Neural progenitor cell (in vitro differentiated cells): ENCODE measurements around the gene LGALS1. TPM values are rescaled to one million over a fixed set of nuclear protein-coding genes. Genes with fewer than 3 reads are reported as not detected.

Experiments
- DNase-seq: peaks from one replicate; pipeline ENCODE4 v3.0.0-alpha.2; 2016; ENCODE audit warnings: low spot score
- H2AFZ ChIP-seq: fragments of 200-600 bp; sonication (generic); replicated peaks from 2 replicates; pipeline ENCODE4 v1.6.1; 2016; ENCODE audit warnings: antibody characterized with exemption
- H3F3A ChIP-seq: fragments of 200-600 bp; sonication (generic); 2 replicates; pipeline ENCODE4 v1.6.1; 2016; ENCODE audit warnings: antibody characterized with exemption, low read depth
- H3K27ac ChIP-seq: fragments of 200-600 bp; sonication (generic); 2 replicates; pipeline ENCODE4 v1.5.1; 2016; ENCODE audit warnings: mild to moderate bottlenecking
- H3K27me3 ChIP-seq: fragments of 200-600 bp; sonication (generic); 2 replicates; pipeline ENCODE4 v1.6.1; 2016; ENCODE audit warnings: mild to moderate bottlenecking, moderate library complexity
- H3K36me3 ChIP-seq: fragments of 200-600 bp; sonication (generic); 2 replicates; pipeline ENCODE4 v1.5.1; 2016
- H3K4me1 ChIP-seq: fragments of 200-600 bp; sonication (generic); 2 replicates; pipeline ENCODE4 v1.6.1; 2016; ENCODE audit warnings: mixed run types
- H3K4me2 ChIP-seq: fragments of 200-600 bp; sonication (generic); 2 replicates; pipeline ENCODE4 v1.6.1; 2016
- H3K4me3 ChIP-seq: fragments of 200-600 bp; sonication (generic); 2 replicates; pipeline ENCODE4 v1.5.1; 2016
- H3K79me2 ChIP-seq: fragments of 200-600 bp; sonication (generic); 2 replicates; pipeline ENCODE4 v1.6.1; 2016; ENCODE audit warnings: low read depth
- H3K9ac ChIP-seq: fragments of 200-600 bp; sonication (generic); 2 replicates; pipeline ENCODE4 v1.6.1; 2016
- H3K9me3 ChIP-seq: fragments of 200-600 bp; sonication (generic); 2 replicates; pipeline ENCODE4 v1.5.1; 2016; ENCODE audit warnings: low read depth
- H4K20me1 ChIP-seq: fragments of 200-600 bp; sonication (generic); 2 replicates; pipeline ENCODE4 v1.6.1; 2016; ENCODE audit warnings: low read depth
- H3K27ac Mint-ChIP-seq: 3 replicates; pipeline ENCODE4 v1.8.0; 2021; ENCODE audit warnings: mixed read lengths
- H3K27me3 Mint-ChIP-seq: 2 replicates; pipeline ENCODE4 v1.8.0; 2022; ENCODE audit warnings: low read depth, mild to moderate bottlenecking, inconsistent platforms, moderate library complexity, mixed read lengths; ENCODE audit not compliant: insufficient read depth
- H3K36me3 Mint-ChIP-seq: 3 replicates; pipeline ENCODE4 v1.8.0; 2021; ENCODE audit warnings: mixed read lengths
- H3K4me1 Mint-ChIP-seq: 3 replicates; pipeline ENCODE4 v1.8.0; 2021; ENCODE audit warnings: mixed read lengths
- H3K4me3 Mint-ChIP-seq: 3 replicates; pipeline ENCODE4 v1.8.0; 2021; ENCODE audit warnings: mild to moderate bottlenecking, moderate library complexity, mixed read lengths
- H3K9me3 Mint-ChIP-seq: 3 replicates; pipeline ENCODE4 v1.8.0; 2020; ENCODE audit warnings: mixed read lengths
- EZH2 ChIP-seq: fragments of 200-600 bp; sonication (generic); IDR thresholded peaks from 2 replicates; pipeline ENCODE4 v1.6.1; 2017; ENCODE audit warnings: antibody characterized with exemption, mild to moderate bottlenecking, moderate library complexity
- EZH2phosphoT487 ChIP-seq: fragments of 200-600 bp; sonication (generic); IDR thresholded peaks from 2 replicates; pipeline ENCODE4 v1.6.1; 2017; ENCODE audit warnings: antibody characterized with exemption
- total RNA-seq: library from RNA; depleted of rRNA; stranded (reverse); fragments of >200 nt; gene quantifications from 2 replicates; pipeline ENCODE4 v1.2.3, GENCODE V29; 2015; ENCODE audit warnings: low replicate concordance
- TF ChIP-seq, protein P1 (sequence below): fragments of 200-600 bp; sonication (generic); IDR thresholded peaks from 2 replicates; pipeline ENCODE4 v1.5.1; 2017; ENCODE audit warnings: antibody characterized with exemption, mild to moderate bottlenecking

Gene LGALS1
- total RNA-seq, 1 donor from 2014 or later = 14.9 TPM

- Histone ChIP-seq H3K4me3 (no peak overlapping the region), H3F3A (peaks cover 5% of the 10 kb centered on the region), H3K79me2 (no peaks in the 10 kb centered on the region), H3K4me2 (no peak overlapping the region), H3K36me3 (no peaks in the 10 kb centered on the region), H3K9me3 (no peaks in the 10 kb centered on the region), H3K9ac (no peak overlapping the region), H3K4me1 (peaks cover 10% of the 10 kb centered on the region), H3K27me3 (no peaks in the 10 kb centered on the region), H3K27ac (no peak overlapping the region), H4K20me1 (no peaks in the 10 kb centered on the region), H2AFZ (no peak overlapping the region)
- Mint-ChIP-seq H3K27me3 (peaks cover 2% of the 10 kb centered on the region), H3K27ac (no peak overlapping the region), H3K4me3 (no peak overlapping the region), H3K36me3 (peaks cover 6% of the 10 kb centered on the region), H3K9me3 (no peaks in the 10 kb centered on the region), H3K4me1 (peaks cover 10% of the 10 kb centered on the region)
- DNase-seq = no peak
- TF ChIP-seq EZH2 = no peak
- TF ChIP-seq EZH2phosphoT487 = no peak
- TF ChIP-seq, protein P1, sequence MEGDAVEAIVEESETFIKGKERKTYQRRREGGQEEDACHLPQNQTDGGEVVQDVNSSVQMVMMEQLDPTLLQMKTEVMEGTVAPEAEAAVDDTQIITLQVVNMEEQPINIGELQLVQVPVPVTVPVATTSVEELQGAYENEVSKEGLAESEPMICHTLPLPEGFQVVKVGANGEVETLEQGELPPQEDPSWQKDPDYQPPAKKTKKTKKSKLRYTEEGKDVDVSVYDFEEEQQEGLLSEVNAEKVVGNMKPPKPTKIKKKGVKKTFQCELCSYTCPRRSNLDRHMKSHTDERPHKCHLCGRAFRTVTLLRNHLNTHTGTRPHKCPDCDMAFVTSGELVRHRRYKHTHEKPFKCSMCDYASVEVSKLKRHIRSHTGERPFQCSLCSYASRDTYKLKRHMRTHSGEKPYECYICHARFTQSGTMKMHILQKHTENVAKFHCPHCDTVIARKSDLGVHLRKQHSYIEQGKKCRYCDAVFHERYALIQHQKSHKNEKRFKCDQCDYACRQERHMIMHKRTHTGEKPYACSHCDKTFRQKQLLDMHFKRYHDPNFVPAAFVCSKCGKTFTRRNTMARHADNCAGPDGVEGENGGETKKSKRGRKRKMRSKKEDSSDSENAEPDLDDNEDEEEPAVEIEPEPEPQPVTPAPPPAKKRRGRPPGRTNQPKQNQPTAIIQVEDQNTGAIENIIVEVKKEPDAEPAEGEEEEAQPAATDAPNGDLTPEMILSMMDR = no peak
These were observed 46.6 kb upstream of the LGALS1 start for GRCh38 chr22:37628830-37629229.

- no peaks in the 10 kb centered on the region for H3K27me3 ChIP-seq
- H3F3A ChIP-seq = peaks cover 16% of the 10 kb centered on the region
- H3K4me2 ChIP-seq = no peak overlapping the region
- no peak overlapping the region for H3K27ac Mint-ChIP-seq
- no peaks in the 10 kb centered on the region for H3K36me3 ChIP-seq
- H3K27ac ChIP-seq = no peak overlapping the region
- no peaks in the 10 kb centered on the region for H3K9me3 ChIP-seq
- peaks cover 17% of the 10 kb centered on the region for H3K4me1 ChIP-seq
- peaks cover 16% of the 10 kb centered on the region for H3K4me1 Mint-ChIP-seq
- no peaks in the 10 kb centered on the region for H4K20me1 ChIP-seq
- H2AFZ ChIP-seq = no peak overlapping the region
- no peak overlapping the region for H3K4me3 ChIP-seq
- no peaks in the 10 kb centered on the region for H3K79me2 ChIP-seq
- H3K4me3 Mint-ChIP-seq = no peak overlapping the region
- no peak for DNase-seq
- peaks cover 4% of the 10 kb centered on the region for H3K36me3 Mint-ChIP-seq
- TF ChIP-seq EZH2 (no peak), EZH2phosphoT487 (no peak)
- TF ChIP-seq, protein P1 = no peak
- H3K9me3 Mint-ChIP-seq = no peaks in the 10 kb centered on the region
- H3K27me3 Mint-ChIP-seq = peaks cover 7% of the 10 kb centered on the region
- no peak overlapping the region for H3K9ac ChIP-seq
These were observed 45.5 kb upstream of the LGALS1 start for GRCh38 chr22:37629928-37630327.

DNA sequence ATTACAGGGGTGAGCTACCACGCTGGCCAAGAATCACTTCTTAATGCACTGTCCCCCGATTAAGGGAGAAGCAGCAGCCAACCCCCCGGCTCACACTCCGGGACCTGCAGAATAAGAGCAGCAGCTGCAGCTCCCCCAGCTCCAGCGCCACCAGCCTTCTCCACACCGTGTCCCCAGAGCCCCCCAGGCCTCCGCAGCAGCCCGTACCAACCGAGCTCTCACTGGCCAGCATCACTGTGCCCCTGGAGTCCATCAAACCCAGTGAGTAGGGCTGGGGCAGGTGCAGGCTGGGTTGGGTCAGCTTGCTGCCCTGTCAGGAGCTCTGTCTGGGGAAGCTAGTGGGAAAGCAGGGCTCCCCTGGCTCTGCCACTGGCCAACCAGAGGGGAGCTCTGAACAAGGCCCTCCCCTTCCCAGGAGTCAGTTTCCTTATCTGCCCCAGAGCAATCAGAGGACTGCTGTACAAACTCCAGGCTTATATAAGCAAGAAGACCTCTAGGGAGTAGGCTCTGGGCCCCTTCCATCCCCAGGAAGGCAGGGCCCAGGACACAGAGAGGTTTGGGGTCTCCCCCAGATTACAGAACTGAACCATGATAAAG lies 44.5 kb upstream of the LGALS1 start:
- Histone ChIP-seq H3K4me3 (no peak overlapping the region), H3K9ac (no peak overlapping the region), H3F3A (peaks cover 16% of the 10 kb centered on the region), H3K9me3 (no peaks in the 10 kb centered on the region), H3K27me3 (no peaks in the 10 kb centered on the region), H2AFZ (no peak overlapping the region), H3K4me2 (no peak overlapping the region), H3K27ac (no peak overlapping the region), H3K4me1 (peaks cover 17% of the 10 kb centered on the region), H3K79me2 (no peaks in the 10 kb centered on the region), H4K20me1 (no peaks in the 10 kb centered on the region), H3K36me3 (no peaks in the 10 kb centered on the region)
- H3K4me1 Mint-ChIP-seq = peaks cover 16% of the 10 kb centered on the region
- H3K36me3 Mint-ChIP-seq = no peaks in the 10 kb centered on the region
- H3K27ac Mint-ChIP-seq = no peak overlapping the region
- DNase-seq = no peak
- peaks cover 8% of the 10 kb centered on the region for H3K27me3 Mint-ChIP-seq
- TF ChIP-seq EZH2phosphoT487 = no peak
- no peak for TF ChIP-seq EZH2
- no peak overlapping the region for H3K4me3 Mint-ChIP-seq
- no peaks in the 10 kb centered on the region for H3K9me3 Mint-ChIP-seq

DNA sequence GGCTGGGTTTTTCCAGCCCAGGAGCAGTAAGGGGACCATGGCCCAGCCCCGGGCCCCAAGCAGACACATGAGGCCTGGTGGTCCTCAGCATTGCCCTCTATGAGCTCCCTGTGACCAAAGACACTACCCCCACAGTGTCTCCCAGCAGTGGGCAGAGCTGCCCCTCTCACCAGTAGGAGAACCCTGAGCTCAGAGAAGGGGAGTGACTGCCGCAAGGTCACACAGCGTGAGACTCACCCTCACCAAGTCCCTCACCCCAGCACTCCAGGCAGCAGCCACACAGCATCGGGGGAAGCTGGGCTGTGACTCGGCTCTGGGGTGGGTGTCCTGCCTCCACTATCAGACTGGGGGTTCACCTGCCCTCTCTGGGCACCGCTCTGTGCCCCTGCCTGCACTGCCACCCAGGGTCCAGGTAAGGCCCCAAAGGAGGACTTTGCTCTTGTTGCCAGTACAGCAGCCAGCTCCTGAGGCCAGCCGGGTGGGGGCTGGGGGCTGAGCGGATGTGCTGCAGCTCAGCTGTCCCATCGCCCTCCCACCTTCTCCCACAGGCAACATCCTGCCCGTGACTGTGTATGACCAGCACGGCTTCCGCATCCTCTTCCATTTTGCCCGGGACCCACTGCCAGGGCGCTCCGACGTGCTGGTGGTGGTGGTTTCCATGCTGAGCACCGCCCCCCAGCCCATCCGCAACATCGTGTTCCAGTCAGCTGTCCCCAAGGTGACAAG lies 43.8 kb upstream of the LGALS1 start:
- Histone ChIP-seq H3K9ac (no peak overlapping the region), H3K4me3 (no peak overlapping the region), H3K27ac (no peak overlapping the region), H3K27me3 (no peaks in the 10 kb centered on the region), H2AFZ (no peak overlapping the region), H3K79me2 (no peaks in the 10 kb centered on the region), H3K36me3 (no peaks in the 10 kb centered on the region), H4K20me1 (no peaks in the 10 kb centered on the region), H3K4me1 (peaks cover 17% of the 10 kb centered on the region), H3K4me2 (no peak overlapping the region), H3F3A (peaks cover 16% of the 10 kb centered on the region), H3K9me3 (no peaks in the 10 kb centered on the region)
- Mint-ChIP-seq H3K9me3 (no peaks in the 10 kb centered on the region), H3K27ac (no peak overlapping the region), H3K4me1 (peaks cover 20% of the 10 kb centered on the region), H3K36me3 (no peaks in the 10 kb centered on the region), H3K4me3 (no peak overlapping the region), H3K27me3 (peaks cover 8% of the 10 kb centered on the region)
- DNase-seq = no peak
- TF ChIP-seq EZH2 (no peak), EZH2phosphoT487 (no peak)
- TF ChIP-seq, protein P1 = no peak
